GM12875 (cell line): ENCODE data around the gene RPS29.
A peak's percentile ranks its signal among the peaks of the same experiment; 100 is the strongest.

ENCODE experiments used
- H3K4me3 ChIP-seq: one replicate; pipeline ENCODE4 v1.5.1; 2011; ENCODE audit warnings: low read depth, low read length, control low read depth
- TF ChIP-seq, protein P1 (sequence below): IDR thresholded peaks from 2 replicates; pipeline ENCODE4 v1.5.1; 2011; ENCODE audit warnings: low read depth, mild to moderate bottlenecking, control low read depth, inconsistent platforms, low read length, moderate library complexity, borderline replicate concordance; ENCODE audit not compliant: insufficient read depth

RPS29 gene

DNA sequence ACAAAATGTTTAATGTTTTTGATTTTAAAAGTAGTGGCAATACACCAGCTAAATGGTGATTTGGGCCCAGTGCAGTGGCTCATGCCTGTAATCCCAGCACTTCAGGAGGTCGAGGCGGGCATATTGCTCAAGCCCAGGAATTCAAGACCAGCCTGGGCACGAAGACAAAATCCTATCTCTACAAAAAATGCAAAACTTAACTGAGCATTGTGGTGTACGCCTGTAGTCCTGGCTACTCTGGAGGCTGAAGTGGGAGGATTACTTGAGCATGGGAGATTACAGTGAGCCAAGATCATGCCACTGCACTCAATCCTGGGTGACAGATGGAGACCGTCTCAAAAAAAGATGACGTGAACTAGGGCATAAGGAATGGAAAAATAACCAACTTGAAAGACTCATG is 29.6 kb upstream of the RPS29 start:
- no peak overlapping the region for H3K4me3 ChIP-seq
- TF ChIP-seq, protein P1, sequence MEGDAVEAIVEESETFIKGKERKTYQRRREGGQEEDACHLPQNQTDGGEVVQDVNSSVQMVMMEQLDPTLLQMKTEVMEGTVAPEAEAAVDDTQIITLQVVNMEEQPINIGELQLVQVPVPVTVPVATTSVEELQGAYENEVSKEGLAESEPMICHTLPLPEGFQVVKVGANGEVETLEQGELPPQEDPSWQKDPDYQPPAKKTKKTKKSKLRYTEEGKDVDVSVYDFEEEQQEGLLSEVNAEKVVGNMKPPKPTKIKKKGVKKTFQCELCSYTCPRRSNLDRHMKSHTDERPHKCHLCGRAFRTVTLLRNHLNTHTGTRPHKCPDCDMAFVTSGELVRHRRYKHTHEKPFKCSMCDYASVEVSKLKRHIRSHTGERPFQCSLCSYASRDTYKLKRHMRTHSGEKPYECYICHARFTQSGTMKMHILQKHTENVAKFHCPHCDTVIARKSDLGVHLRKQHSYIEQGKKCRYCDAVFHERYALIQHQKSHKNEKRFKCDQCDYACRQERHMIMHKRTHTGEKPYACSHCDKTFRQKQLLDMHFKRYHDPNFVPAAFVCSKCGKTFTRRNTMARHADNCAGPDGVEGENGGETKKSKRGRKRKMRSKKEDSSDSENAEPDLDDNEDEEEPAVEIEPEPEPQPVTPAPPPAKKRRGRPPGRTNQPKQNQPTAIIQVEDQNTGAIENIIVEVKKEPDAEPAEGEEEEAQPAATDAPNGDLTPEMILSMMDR = no peak

DNA sequence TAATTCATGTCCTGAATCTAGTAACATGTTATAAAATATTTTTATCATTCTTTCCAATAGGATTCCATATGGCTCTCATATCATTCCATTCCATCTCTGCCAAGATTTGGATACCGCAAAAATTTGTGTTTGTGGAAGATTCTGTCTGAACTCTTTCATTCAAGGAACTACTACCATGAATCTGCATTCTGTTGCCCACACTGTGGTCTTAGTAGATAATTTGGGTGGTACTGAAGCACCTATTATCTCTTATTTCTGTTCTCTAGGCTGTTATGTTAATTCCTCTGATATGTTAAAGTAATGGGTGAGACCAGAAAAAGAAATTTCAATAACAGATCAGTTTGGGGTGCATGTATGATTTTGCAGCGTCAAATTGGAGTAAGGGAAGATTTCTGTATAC is 28.0 kb upstream of the RPS29 start:
- TF ChIP-seq, protein P1 = no peak

GRCh38 chr14:49612671-49613070 is 26.5 kb upstream of the RPS29 start:
- TF ChIP-seq, protein P1 = no peak
- H3K4me3 ChIP-seq = no peak overlapping the region

More for the DNA sequence above, 28.0 kb upstream of the RPS29 start:
- no peak overlapping the region for H3K4me3 ChIP-seq

- no peak overlapping the region for H3K4me3 ChIP-seq
- TF ChIP-seq, protein P1 = no peak
Measured at GRCh38 chr14:49612251-49612650, 26.1 kb upstream of the RPS29 start.

DNA sequence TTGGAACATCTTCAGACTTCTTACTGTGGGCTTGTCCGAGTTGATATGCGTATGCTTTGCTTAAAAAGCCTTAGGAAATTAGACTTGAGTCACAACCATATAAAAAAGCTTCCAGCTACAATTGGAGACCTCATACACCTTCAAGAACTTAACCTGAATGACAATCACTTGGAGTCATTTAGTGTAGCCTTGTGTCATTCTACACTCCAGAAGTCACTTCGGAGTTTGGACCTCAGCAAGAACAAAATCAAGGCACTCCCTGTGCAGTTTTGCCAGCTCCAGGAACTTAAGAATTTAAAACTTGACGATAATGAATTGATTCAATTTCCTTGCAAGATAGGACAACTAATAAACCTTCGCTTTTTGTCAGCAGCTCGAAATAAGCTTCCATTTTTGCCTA is 21.4 kb upstream of the RPS29 start:
- no peak overlapping the region for H3K4me3 ChIP-seq
- TF ChIP-seq, protein P1 = no peak

DNA sequence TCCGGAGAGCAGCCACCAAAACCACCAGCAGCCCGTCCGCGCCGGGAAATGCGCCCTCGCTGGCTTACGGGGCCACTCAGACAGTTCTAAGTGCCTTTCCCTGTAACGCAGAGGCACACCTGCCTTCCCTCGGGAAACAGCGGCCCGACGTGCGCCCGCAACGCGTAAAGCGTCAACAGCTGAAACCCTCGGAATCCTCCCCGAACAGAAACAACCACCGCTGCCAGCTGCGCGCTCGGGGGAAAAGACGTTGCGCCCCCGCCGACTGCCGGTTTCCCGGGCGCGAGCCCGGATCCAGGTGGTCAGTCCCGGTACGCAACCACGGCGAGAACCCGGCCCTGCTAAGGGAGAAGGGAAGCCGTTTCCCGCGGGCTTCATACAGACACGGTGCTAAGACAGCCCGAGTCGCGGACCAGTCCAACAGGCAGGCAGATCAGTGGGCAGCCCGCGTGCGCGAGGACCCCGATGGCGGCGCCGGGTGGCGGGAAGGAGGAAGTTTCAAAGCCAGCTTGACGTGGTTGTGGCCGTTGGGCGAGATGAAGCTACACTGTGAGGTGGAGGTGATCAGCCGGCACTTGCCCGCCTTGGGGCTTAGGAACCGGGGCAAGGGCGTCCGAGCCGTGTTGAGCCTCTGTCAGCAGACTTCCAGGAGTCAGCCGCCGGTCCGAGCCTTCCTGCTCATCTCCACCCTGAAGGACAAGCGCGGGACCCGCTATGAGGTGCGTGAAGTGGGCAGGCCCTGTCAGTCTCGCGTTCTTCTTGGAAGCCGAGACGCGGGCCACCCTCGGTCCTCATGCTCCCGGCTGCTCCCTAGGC is 12.5 kb upstream of the RPS29 start, which contains the start of gene LRR1:
TSS of gene LRR1 (plus strand) at position 456 of the 816 bp plus-strand sequence. CDS start at position 537, 81 bp downstream.
- peak within 1 kb of the TSS; percentile 86 for H3K4me3 ChIP-seq
- TF ChIP-seq, protein P1 = no peak

DNA sequence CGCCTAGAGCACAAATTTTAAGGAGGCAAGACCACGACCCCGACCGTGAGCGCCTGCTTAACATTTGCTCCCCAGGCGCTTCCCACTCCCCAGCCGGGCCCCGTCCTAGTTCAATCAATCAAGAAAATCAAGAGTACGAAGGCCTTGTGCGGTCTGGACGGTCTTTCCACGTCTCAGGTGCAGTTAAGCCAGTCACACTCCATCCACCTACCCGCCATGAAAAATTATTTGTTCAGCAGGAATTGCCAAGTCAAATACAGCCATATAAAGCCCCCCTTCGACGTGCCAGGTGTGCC is 12.0 kb upstream of the RPS29 start:
- TF ChIP-seq, protein P1 = no peak
- peak overlapping the region; percentile 86 for H3K4me3 ChIP-seq
